PC-3 (cell line): ENCODE results near the gene LONRF3.
A peak's percentile ranks its signal among the peaks of the same experiment; 100 is the strongest.

Source experiments
- CTCF ChIP-seq: fragments of 300-600 bp; sonication (generic); conservative IDR thresholded peaks from 2 replicates; pipeline ENCODE4 v1.5.1; 2017; ENCODE audit warnings: antibody characterized with exemption, low read depth, mild to moderate bottlenecking, low read length
- EZH2 ChIP-seq: fragments of 300-600 bp; sonication (generic); IDR thresholded peaks from one replicate; pipeline ENCODE4 v1.6.1; 2017; ENCODE audit warnings: antibody characterized with exemption, mild to moderate bottlenecking, low read length; ENCODE audit not compliant: unreplicated experiment

GRCh38 chrX:119067023-119067739, 92.8 kb downstream of the LONRF3 start:
- TF ChIP-seq CTCF (peak; percentile 83), EZH2 (no peak)
